HG02763 (cell line): Measurements from ENCODE around the gene GBX1.

ENCODE experiments used
- ATAC-seq: cut with Tn5 transposase; IDR thresholded peaks from one replicate; pipeline ENCODE4 v1.9.1; 2021; ENCODE audit warnings: mild to moderate bottlenecking, moderate library complexity; ENCODE audit not compliant: unreplicated experiment

The GBX1 gene

DNA sequence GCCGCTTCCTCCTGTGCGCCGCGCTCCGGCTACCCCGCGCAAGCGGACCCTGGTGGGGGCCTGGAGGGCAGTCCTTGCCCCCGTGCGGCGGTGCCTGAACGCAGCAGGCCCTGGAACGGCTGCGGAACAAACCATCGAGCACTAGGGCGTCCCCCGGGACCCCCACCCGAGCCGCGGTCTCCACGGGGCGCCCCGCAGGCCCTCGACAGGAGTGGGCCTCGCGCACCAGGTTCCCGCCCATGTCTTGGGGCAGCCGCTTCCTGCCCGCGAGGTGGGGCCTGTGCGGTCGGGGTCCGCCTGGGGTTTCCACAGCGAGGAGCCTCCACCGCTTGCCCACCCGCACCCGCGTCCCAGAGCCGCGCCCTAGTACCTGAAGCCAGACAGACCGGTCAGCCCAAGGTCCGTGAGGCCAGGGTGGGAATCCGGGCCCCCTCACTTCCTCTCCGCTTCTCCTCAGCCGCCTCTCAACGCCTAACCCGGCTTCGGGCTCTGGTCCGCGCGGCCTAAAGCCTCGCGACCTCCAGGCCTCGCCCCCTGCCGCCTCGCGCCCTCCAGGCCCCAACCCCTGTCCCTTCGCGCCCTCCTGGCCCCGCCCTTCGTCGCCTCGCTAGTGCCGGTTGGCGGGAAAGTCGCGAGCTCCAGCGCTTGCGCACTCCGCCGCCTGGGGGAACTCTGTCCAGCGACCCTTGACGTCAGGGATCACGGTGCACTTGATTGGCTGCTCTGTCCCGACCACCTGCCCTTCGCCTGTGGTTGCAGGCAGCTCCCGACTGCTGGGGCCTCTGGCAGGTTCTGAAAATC lies 7.0 kb upstream of the GBX1 start:
- ATAC-seq: no peak

DNA sequence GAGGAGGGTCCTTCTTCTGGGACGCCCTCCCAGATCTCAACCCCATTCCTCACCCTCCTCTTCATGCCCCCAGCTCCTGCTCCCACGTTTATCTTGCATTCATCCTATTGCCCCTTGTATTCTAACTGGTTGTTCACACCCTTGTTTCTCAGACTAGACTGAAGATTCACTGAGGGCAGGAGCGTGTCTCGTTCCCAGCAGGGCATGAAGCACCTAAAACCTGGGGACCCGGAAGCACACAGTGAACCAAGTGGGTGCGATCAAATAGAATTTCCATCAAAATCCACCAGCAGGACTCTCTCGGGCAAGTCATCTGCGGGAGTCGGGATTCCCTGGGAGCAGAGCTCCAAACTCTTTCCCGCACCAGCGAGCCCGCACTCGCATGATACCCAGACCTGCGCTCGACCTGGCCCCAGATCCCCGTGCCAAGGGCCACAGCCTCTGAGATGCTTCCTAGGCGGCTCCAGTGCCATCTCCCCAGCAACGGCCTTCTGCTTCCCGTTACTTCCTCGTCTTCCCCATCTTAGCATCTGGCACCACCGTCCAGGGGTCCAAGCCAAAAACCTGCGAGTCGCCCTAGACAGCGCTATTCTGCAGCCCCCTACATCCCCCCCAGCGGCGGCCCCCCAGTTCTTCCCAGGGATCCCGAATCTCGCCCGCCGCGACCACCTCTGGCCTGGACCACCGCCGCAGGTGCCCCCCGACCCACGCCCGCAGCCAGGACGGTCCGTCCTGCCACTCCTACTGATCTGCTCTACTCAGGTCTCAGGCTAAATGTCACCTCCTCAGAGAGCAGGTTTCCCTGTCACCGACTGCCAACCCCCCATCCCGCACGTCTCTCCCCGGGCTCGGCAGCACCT lies 6.1 kb upstream of the GBX1 start:
- no peak for ATAC-seq

DNA sequence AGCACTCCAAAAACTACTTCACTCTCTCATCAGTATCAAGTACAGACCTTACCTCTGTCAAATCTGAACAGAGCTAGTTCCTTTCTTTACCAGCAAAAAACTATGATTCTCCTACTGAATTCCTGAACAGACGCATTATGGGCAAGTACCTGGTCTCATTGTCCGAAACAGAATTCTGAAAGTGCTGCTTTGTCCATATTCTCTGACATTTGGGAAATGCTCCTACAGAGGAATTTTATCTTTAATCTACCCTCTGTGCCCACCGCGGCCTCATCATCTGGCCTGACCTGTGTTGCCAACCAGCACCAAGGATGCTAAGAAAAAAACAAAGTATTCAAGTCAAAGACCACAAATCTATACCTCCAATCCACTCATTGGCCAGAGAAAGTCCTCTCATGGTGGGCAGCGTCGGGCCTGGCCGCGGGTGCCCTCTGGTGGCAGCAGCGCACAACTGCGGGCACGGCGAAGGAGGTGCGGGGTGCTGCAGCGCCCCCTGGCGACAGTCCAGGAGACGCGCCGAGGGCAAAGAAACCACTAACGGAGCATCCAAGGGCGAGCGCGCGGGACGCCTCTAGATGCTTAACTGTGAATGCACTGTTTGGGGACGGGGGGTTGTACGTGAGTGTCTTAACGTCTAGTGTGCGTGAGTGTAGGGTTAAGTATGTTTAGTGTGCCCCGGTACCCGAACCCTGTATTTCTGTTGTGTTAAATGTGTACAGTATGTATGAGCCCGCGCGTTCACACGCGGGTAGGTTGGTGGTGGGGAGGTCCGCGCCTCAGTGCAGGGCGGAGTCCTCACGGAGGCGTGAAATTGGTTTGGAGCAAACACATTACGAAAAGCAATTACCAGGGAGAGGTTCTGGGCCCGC lies 5.0 kb upstream of the GBX1 start:
- ATAC-seq: peak; percentile 75

DNA sequence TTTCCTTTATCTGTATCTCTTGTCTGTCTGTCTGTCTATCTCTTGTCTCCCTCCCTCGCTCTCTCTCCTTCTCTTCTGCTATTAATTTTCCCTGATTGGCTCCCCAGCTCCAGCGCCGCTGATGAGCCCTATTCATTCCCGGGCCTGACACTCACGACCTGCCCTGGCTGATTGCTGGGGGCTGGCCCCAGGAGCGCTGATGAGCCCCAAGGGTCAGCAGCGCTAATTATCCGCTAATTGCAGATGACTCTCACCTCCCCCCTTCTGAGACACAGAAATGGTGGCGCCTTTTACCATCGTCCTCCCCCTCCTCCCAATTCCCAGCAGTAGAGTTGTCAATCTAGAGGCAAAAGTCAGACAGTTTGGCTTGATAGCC lies 1.3 kb upstream of the GBX1 start:
- ATAC-seq: no peak

DNA sequence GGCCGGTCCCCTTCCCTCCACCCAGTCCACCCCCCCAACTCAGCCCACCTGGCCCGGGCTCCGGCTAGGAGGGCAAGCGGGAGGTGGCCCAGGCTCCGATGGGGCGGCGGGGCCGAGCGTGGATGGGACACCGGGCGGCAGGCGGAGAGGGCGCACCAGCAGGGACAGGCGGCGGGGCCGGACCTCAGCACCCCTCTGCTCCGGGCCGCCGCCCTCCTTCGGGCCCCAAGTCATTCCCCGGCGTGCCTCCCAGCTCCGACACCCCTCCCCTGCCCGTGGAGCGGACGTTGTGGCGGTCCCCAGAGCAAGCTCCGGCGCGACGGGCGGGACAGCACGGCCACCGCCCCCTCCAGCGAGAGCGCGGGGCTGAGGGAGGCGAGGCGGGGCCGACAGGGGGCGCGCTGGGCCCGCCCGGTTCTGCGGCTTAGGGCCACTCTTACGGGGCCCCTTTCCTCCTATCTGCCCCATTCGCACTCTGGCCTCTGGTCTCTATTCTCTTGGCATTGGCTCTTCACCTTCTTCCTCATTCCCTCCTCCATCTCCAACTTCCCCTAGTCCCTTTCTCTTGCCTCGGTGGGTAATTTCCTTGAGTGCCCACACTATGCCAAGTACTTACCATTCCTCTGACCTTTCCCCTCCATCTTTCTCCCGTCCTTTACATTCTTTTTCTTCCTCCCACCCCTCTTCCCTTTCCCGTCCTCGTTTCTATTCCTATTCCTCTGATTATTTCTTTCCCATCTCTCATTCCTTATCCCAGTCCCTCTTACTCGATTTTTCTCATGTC lies 701 bp upstream of the GBX1 start:
- ATAC-seq: no peak

DNA sequence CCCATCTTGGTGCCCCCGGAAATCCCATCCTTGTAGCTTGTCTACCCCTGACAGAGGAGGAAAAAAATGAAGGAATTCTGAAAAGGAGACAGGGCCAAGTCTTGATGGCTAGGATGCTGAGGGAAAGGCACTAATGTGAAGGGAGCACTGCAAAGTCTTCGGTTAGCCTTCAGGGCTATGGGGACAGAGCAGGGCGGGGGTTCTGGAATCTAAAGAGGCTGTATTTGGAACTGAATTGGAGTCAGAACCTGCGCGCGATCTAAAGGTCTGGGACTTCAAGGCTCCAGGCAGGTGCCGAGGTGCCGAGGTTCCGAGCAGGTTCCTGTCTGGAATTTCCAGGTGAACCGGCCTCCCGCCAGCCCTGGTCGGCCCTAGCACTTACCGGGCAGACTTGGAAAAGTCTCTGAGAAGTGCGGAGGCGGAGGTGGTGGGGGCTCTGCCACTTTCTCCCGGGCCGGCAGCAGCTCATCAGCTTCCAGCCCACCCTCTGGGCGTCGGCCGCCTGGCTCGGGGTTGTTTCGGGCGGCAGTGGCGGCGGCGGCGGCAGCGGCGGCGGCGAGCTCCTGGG lies 781 bp downstream of the GBX1 start:
- no peak for ATAC-seq

DNA sequence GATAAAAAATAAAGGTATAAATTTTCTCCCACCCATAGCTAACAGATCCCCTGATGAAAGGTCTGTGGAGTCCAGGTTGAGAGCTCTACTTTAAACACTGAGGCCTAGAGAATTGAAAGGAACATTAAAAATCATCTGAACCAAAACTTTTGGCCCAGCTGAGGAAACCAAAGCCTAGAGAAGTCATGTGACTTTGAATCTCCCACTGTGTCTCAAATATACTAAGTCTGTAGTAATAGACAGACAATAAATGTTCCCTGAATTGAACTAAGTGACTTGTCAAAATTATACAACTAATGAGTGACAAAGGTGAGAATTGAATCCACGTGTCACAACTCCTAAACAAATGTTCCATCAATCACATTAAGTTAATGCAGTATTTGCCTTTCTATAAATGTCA lies 5.7 kb downstream of the GBX1 start:
- no peak for ATAC-seq

DNA sequence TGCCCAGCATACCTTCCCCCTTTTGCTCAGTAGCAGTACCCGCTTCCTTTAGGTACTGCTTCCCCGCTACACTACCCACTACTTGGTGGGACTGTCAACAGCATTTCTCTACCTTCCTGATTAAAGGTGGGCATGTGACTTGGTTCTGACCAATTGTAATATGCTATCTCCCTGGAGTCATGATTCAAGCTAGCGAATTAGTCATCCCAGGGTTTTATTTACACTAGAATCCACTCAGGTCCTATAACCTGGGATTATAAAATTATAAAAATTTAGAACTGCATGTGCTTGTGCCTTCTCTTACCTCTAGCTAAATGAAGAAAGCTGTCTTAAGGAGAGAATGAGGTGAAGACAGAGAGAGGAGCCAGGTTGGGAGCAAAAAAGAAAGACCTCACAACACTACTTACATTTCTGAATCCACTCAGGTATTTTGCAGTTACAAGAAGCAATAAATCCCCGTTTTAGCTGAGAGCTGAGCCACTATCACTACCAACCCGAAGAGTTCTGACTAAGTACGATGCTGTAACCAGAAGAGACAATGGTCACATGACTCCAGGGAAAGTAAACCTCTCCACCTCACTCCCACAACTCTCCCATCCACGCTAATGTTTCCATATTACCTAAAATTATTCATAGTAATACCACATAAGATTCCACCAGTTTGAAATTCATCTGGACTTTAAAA lies 9.7 kb downstream of the GBX1 start:
- ATAC-seq: no peak

DNA sequence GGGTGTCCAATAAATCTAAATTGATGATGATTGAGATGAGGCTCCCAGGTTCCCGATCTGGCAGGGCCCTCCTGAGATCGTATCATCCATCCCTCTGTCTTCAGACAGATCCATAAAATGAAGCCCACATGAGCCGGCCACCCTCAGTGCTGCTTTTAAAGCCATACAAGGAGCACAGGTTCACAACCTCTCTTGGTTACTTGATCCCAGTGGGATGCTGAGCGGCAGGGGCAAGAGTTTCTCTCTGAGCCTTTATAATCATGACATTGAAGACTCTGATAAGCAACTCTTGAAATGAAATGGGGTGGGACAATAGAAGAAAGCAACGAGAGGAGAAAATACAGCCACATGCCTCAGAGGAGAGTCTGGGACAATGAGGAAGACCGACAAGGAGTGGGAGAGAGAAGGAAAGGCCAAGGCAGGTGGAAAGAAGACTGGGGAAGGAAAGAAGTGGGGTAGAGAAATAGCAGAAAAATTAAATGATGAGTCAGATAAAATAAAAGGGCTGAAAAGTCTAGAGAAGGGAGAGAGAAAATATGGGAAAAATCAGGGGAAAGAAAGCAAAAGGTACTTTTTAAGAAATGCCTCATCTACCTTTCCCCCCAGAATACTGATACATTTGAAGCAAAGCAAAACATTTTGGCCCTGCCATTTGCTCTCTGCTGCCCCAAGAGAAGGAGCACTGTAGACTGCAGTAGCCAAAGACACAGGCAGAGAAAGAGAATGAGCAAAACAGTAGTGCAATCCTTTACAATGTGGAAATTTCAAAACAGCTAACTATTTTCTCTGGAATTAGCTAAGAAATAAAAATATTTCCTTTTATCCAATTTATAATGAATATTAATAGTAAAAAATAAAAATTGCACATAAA lies 14.6 kb downstream of the GBX1 start:
- no peak for ATAC-seq

DNA sequence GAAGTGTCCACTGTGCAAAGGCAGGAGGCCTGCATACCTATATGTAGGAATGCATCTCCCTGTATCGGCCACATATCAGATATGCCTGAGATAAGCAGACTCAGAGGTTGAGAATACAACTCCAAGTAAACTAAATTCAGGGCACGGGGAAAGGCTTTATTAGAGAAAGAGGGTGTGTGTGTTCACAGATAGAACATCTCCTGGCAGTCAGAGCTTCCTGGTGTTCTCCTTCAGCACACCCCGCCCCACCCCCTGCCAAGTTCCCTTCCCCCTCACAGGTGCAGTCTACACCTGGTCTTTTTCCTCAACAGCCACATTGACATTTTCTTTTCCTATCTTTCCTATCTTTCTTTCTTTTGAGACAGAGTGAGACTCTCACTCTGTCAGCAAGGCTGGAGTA lies 17.1 kb downstream of the GBX1 start:
- no peak for ATAC-seq

DNA sequence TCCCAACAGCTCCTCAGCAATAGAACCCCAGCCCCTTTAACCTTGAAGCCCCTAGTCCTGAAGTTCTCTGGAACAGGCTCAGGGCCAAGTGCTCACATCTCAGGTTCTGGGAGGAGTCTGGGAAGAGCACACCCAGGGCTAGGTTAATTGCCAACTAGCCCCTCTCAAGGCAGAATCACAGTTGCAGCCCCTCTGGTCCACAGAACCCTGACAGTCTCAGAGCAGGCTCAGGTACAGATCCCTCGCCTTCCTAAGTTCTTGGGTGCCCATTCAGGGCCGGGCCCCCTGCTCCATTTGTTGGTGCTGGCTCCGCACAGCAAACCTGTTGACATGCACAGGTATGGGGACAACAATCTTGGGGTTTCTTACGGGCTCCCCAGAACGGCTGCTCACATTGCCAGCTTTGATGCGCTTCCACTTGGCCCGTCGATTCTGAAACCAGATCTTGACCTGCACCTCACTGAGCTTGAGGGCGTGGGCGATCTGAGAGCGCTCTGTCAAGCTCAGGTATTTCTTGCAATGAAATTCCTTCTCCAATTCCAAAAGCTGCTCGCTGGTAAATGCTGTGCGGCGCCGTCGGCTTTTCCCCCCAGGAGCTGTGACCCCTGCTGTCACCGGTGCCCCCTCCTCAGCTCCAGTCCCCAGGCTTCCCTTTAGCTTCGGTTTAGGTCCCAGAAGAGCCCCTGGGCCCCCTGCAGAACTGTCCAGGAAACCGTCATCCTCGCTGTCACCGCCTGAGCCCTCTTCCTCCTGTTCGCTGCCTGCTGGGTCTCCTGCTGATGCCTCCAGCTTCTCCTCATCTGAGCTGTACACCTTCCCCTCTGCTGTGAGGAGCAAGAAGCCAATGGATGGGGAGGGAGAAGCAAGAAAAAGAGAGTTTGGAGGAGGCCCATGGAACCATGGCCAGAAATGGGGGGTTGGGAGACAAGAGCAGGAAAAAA lies 18.9 kb downstream of the GBX1 start:
- no peak for ATAC-seq

DNA sequence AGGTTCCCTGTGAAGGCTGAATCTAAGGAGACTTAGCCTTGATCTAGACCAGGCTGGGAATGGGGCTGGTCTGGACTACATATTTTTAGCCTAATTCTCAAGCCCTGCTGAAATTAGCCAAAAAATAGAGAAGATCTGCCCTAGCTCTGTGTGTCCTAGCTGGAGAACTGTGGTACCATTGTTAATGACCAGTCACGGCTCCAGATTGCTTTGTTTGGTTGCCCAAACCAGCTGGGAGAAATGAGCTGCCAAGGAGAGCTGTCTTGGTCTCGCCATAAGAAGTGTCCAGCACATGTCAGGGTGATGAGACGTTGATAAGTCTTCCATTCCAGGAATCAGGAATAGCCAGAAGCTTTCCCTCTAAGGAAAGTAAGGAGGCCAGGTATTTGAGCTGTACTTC lies 20.7 kb downstream of the GBX1 start:
- no peak for ATAC-seq

DNA sequence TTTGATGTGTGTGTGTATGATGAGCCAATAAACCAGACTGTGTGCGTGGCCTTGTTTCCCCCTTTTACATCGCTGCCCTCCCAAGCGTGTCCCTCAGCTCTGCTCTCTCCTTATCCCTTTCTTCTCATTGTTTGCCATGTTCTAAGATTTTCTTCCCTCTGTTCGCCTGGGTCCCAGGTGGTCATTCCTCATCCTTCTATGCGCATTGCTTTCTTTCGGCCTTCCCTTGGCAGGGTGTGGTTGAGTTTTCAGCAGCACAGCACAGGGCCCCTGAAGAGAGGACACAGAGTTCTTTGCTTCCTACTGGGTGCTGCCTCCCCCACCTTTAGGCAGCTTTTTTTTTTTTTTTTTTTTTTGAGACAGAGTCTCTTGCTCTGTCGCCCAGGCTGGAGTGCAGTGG lies 23.1 kb downstream of the GBX1 start:
- no peak for ATAC-seq

DNA sequence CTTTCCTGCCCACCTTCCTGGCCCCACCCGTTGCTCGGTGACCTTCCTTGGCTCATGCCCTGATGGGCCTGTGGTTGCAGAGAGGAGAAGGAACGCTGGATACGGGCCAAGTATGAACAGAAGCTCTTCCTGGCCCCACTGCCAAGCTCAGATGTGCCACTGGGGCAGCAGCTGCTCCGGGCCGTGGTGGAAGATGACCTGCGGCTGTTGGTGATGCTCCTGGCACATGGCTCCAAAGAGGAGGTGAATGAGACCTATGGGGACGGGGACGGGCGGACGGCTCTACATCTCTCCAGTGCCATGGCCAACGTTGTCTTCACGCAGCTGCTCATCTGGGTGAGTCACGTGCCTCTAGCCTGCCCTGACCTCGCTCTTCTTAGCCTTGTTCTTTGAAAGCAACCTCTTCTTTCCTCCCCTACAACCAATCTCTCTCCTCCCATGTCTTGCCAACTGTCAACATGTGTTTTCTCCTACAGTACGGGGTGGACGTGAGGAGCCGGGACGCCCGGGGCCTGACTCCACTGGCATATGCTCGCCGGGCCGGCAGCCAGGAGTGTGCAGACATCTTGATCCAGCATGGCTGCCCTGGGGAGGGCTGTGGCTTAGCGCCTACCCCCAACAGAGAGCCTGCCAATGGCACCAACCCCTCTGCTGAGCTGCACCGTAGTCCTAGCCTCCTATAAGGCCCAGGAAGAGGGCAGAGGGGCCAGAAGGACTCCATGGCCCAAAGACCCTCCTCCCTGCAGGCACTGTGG lies 24.1 kb downstream of the GBX1 start:
- ATAC-seq: no peak

DNA sequence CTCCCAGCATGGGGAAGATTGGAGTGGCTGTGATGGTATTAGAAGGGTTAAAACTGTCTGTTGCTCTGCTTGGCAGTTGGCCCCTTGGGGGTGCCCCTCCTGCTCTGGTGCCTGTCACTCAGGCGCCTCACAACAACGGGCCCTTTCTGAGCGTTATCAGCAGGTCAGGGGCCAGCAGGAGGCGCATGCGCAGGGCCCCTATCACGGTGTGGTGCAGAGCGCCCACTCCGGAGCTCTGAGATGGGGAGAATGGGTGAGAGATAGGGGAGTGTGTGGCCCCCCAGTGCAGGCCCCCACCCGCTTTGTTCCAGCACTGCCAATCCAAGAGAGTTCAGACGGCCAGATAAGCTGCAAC lies 24.8 kb downstream of the GBX1 start:
- ATAC-seq: no peak

DNA sequence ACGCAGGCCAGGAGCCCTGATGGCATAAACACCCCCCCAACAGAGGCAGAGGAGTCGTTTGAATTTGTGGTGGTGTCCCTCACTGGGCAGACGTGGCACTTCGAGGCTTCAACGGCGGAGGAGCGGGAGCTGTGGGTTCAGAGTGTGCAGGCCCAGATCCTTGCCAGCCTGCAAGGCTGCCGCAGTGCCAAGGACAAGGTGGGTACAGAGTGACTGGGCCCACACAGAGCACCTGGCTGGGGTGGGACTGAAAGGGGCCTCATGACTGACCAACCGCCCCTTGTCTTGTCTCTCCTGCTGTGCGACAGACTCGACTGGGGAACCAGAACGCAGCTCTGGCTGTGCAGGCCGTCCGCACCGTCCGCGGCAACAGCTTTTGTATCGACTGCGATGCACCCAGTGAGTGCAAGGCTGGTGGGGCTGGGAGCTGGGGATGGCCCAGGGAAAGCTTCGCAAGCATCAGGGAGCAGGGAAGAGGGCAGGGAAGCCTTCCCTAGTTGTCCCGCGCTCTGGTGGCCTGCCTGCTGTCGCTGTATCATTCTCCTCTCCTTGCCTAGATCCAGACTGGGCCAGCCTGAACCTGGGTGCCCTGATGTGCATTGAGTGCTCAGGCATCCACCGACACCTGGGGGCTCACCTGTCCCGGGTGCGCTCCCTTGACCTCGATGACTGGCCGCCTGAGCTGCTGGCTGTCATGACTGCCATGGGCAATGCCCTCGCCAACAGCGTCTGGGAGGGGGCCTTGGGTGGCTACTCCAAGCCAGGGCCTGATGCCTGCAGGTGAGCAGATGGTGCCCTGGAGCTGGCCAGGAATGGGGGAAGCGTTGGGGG lies 25.4 kb downstream of the GBX1 start:
- no peak for ATAC-seq
